ENCODE measurements around the gene SYVN1.

DNA sequence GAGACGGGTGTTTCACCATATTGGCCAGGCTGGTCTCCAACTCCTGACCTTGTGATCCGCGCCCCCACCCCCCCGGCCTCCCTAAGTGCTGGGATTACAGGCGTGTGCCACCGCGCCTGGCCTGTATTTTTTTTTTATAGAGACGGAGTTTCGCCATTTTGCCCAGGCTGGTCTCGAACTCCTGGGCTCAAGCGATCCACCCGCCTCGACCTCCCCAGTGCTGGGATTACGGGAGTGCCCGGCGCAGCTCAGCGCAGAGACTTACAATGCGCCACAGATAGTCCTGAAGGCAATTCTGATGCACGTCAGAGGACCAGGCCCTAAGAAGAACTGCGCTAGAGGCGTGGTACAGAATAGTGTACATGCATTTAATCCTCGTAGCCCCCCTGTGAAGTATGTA, 38.9 kb downstream of the SYVN1 start:
- TF ChIP-seq, protein P1, sequence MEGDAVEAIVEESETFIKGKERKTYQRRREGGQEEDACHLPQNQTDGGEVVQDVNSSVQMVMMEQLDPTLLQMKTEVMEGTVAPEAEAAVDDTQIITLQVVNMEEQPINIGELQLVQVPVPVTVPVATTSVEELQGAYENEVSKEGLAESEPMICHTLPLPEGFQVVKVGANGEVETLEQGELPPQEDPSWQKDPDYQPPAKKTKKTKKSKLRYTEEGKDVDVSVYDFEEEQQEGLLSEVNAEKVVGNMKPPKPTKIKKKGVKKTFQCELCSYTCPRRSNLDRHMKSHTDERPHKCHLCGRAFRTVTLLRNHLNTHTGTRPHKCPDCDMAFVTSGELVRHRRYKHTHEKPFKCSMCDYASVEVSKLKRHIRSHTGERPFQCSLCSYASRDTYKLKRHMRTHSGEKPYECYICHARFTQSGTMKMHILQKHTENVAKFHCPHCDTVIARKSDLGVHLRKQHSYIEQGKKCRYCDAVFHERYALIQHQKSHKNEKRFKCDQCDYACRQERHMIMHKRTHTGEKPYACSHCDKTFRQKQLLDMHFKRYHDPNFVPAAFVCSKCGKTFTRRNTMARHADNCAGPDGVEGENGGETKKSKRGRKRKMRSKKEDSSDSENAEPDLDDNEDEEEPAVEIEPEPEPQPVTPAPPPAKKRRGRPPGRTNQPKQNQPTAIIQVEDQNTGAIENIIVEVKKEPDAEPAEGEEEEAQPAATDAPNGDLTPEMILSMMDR (IDR thresholded peaks at IDR 0.05), result no peak
- no peak for TF ChIP-seq POLR2A (IDR thresholded peaks at IDR 0.05)
- TF ChIP-seq POLR2AphosphoS5 (IDR thresholded peaks at IDR 0.05), result no peak
- TF ChIP-seq EP300 (IDR thresholded peaks at IDR 0.05; ENCODE audit: low read depth), result no peak
